Adrenal gland (tissue), 12 donors: ENCODE data around the gene ALG12. TPM values are rescaled to one million over a fixed set of nuclear protein-coding genes. Genes with fewer than 3 reads are reported as not detected.

ENCODE experiments used
- DNase-seq, 7 donors: peaks; one replicate each; pipeline ENCODE4 v3.0.0-alpha.2; 2019 to 2020
- H3K27ac ChIP-seq, 5 donors: fragments of 200-600 bp; sonication (generic) in 4 of 5; 1 replicate in 3 of 5; 2 replicates in 2 of 5; pipeline versions ENCODE4 v1.5.1 to v1.8.0; 2016 to 2020; ENCODE audit warnings: mild to moderate bottlenecking in 1 of 5
- H3K27me3 ChIP-seq: fragments of 200-600 bp; 2 replicates; pipeline ENCODE4 v1.8.0; 2021
- H3K36me3 ChIP-seq, 2 donors: fragments of 200-600 bp; replicated peaks in 1 of 2; 1 replicate in 1 of 2; 2 replicates in 1 of 2; pipeline versions ENCODE4 v1.5.1 to v1.8.0; 2018 to 2022
- H3K4me1 ChIP-seq, 2 donors: fragments of 200-600 bp; replicated peaks in 1 of 2; 1 replicate in 1 of 2; 2 replicates in 1 of 2; pipeline versions ENCODE4 v1.5.1 to v1.8.0; 2018 to 2021
- H3K4me3 ChIP-seq, 4 donors: fragments of 200-600 bp; sonication (generic) in 3 of 4; one replicate each; pipeline ENCODE4 v1.5.1; 2016 to 2018
- H3K9me3 ChIP-seq, 3 donors: fragments of 200-600 bp; sonication (generic) in 1 of 3; replicated peaks in 1 of 3; 1 replicate in 2 of 3; 2 replicates in 1 of 3; pipeline versions ENCODE4 v1.5.1 to v1.8.0; 2016 to 2021
- CTCF ChIP-seq, 6 experiments: fragments of 450-650 bp in 4 of 6; fragments of 200-600 bp in 2 of 6; sonication (generic) in 1 of 6; IDR thresholded peaks; 1 replicate in 5 of 6; 2 replicates in 1 of 6; pipeline versions ENCODE4 v1.5.1 to v1.8.0; 2016 to 2021; ENCODE audit warnings: antibody characterized with exemption in 6 of 6, mild to moderate bottlenecking in 2 of 6, moderate library complexity in 1 of 6
- POLR2A ChIP-seq, 2 donors: fragments of 450-650 bp; IDR thresholded peaks; one replicate each; pipeline ENCODE4 v1.6.1; 2017; ENCODE audit warnings: antibody characterized with exemption in 2 of 2, mild to moderate bottlenecking in 2 of 2, moderate library complexity in 1 of 2
- WGBS, 4 donors: extraction: QIAGEN DNeasy Blood & Tissue Kit in 2 of 4; methylation state at CpG; one replicate each; pipeline versions ENCODE4 v1.1.5 to v1.1.7; 2013 to 2017; 5-methylcytosine and 5-hydroxymethylcytosine counted together
- intact Hi-C, 2 donors: fragments of 100-400 bp; cut with DNase I; formaldehyde crosslinking; loops; one replicate each; pipeline versions ENCODE4 v1.14.1 to v1.15.0; 2022 to 2023
- polyA plus RNA-seq, 3 donors: library from polyadenylated mRNA; stranded (reverse); fragments of 200-250 nt in 2 of 3; fragments of 350-450 nt in 1 of 3; fragmentation: Illumina TruSeq in 1 of 3; extraction: RNeasy Lipid Tissue Mini Kit (QIAGEN cat#74804) in 1 of 3; gene quantifications; one replicate each; pipeline ENCODE4 v1.2.3, GENCODE V29; 2013 to 2014
- total RNA-seq, 9 donors: library from RNA; depleted of rRNA in 4 of 9; stranded (reverse); fragments of >200 nt in 4 of 9; fragments of 120-200 nt in 1 of 9; fragmentation: NEBNext Ultra II Directional in 1 of 9; extraction: Animal tissue kit (Norgen Biotek cat#: 25700) in 1 of 9; gene quantifications; one replicate each; pipeline versions ENCODE4 v1.1.0 to v1.2.4, GENCODE V29; 2013 to 2023
- donor health status: healthy with polysubstance abuse.
- donor health status: Bipolar disorder and iron deficiency.
- donor health status: DM: yes; HTN: yes; CAD: no.
- donor health status: DM: no; HTN: no; CAD: no.
- donor health status: DM: no; HTN: no; CAD: no.
- donor health status: DM: yes; HTN: yes; CAD: no.

Gene ALG12
- total and polyA plus RNA-seq, 12 donors = 6.4 to 33.6 (median 18.9) TPM

- no peak for TF ChIP-seq POLR2A (IDR thresholded peaks at IDR 0.05)
- no peak for TF ChIP-seq CTCF (IDR thresholded peaks at IDR 0.05)
- no peaks in the 10 kb centered on the region for H3K36me3 ChIP-seq
- 96 to 98% (median 97%) methylated on average over 8 of the region's 8 CpGs for WGBS, 4 donors
- DNase-seq = no peak
- H3K9me3 ChIP-seq = no peaks in the 10 kb centered on the region
- no peak overlapping the region for H3K4me3 ChIP-seq
- no peak overlapping the region for H3K27ac ChIP-seq
- intact Hi-C loops = no loop called here
- no peaks in the 10 kb centered on the region for H3K4me1 ChIP-seq
- no peaks in the 10 kb centered on the region for H3K27me3 ChIP-seq
Measured at GRCh38 chr22:49878206-49878605, 40.0 kb downstream of the ALG12 start.

- intact Hi-C loops = no loop called here
- TF ChIP-seq POLR2A (IDR thresholded peaks at IDR 0.05) = no peak
- no peak for TF ChIP-seq CTCF (IDR thresholded peaks at IDR 0.05)
- Histone ChIP-seq H3K9me3 (no peaks in the 10 kb centered on the region), H3K4me3 (no peak overlapping the region), H3K27ac (no peak overlapping the region), H3K27me3 (no peaks in the 10 kb centered on the region), H3K36me3 (no peaks in the 10 kb centered on the region), H3K4me1 (no peaks in the 10 kb centered on the region)
- DNase-seq = no peak
- 98 to 99% (median 98%) methylated on average over 7 of the region's 7 CpGs for WGBS, 4 donors
Measured at GRCh38 chr22:49877642-49878041, 40.6 kb downstream of the ALG12 start.

GRCh38 chr22:49873228-49873940 lies 44.9 kb downstream of the ALG12 start:
- WGBS, 4 donors = 90 to 96% (median 93%) methylated on average over 15 to 16 of the region's 16 CpGs
- no peak for DNase-seq

GRCh38 chr22:49872347-49872746 lies 45.9 kb downstream of the ALG12 start:
- Histone ChIP-seq H3K27me3 (no peaks in the 10 kb centered on the region), H3K4me3 (no peak overlapping the region), H3K36me3 (no peaks in the 10 kb centered on the region), H3K9me3 (no peaks in the 10 kb centered on the region), H3K4me1 (no peaks in the 10 kb centered on the region), H3K27ac (no peak overlapping the region)
- no peak for TF ChIP-seq POLR2A (IDR thresholded peaks at IDR 0.05)
- no peak for TF ChIP-seq CTCF (IDR thresholded peaks at IDR 0.05)
- intact Hi-C loops = no loop called here
- DNase-seq = peak in 1 of 7 donors; percentile 6
- WGBS, 4 donors = 90 to 94% (median 94%) methylated on average over 7 of the region's 7 CpGs

More at GRCh38 chr22:49873228-49873940, 44.9 kb downstream of the ALG12 start:
- intact Hi-C loops = no loop called here
- H3K4me1 ChIP-seq = no peaks in the 10 kb centered on the region
- H3K36me3 ChIP-seq = no peaks in the 10 kb centered on the region
- no peak for TF ChIP-seq POLR2A (IDR thresholded peaks at IDR 0.05)
- TF ChIP-seq CTCF (IDR thresholded peaks at IDR 0.05) = no peak
- H3K4me3 ChIP-seq = no peak overlapping the region
- no peaks in the 10 kb centered on the region for H3K9me3 ChIP-seq
- no peak overlapping the region for H3K27ac ChIP-seq
- no peaks in the 10 kb centered on the region for H3K27me3 ChIP-seq
